NCI-H1694 treated with DMSO at 0.1 percent for 48 hours (cell line): ENCODE measurements around the gene SPAM1.
A peak's percentile ranks its signal among the peaks of the same experiment; 100 is the strongest.
"Not testable (repeated sequence)": the region's sequence is repeated elsewhere in the genome, so short reads cannot be mapped to it uniquely, and the experiment has no call there.

Experiments used
- DNase-seq: peaks from one replicate; lab custom pipeline; 2025; lab: John Stamatoyannopoulos, UW

The SPAM1 gene

GRCh38 chr7:123958186-123958703 is 33.2 kb downstream of the SPAM1 start:
- no peak for DNase-seq

GRCh38 chr7:123961771-123962170 is 36.7 kb downstream of the SPAM1 start:
- no peak for DNase-seq

GRCh38 chr7:123966936-123967335 is 41.9 kb downstream of the SPAM1 start:
- peak; percentile 20 for DNase-seq

- DNase-seq: no peak
These were observed 47.0 kb downstream of the SPAM1 start for GRCh38 chr7:123972045-123972444.

GRCh38 chr7:123972831-123973230 is 47.8 kb downstream of the SPAM1 start:
- DNase-seq: no peak

GRCh38 chr7:123974326-123974908 is 49.4 kb downstream of the SPAM1 start:
- DNase-seq: no peak

GRCh38 chr7:123975084-123975483 is 50.0 kb downstream of the SPAM1 start:
- no peak for DNase-seq

- DNase-seq: no peak
These were observed 52.0 kb downstream of the SPAM1 start for GRCh38 chr7:123977081-123977480.

GRCh38 chr7:123979876-123980275 is 54.8 kb downstream of the SPAM1 start:
- no peak for DNase-seq

- DNase-seq: no peak
These were observed 62.4 kb downstream of the SPAM1 start for GRCh38 chr7:123987445-123987844.

GRCh38 chr7:123992913-123993518 is 68.0 kb downstream of the SPAM1 start:
- DNase-seq: no peak

GRCh38 chr7:123993996-123994395 is 69.0 kb downstream of the SPAM1 start:
- DNase-seq: no peak

GRCh38 chr7:123994449-123994848 is 69.4 kb downstream of the SPAM1 start:
- no peak for DNase-seq

GRCh38 chr7:123995617-123996326 is 70.7 kb downstream of the SPAM1 start:
- DNase-seq: no peak

GRCh38 chr7:123996327-123996625 is 71.2 kb downstream of the SPAM1 start:
- DNase-seq: no peak

GRCh38 chr7:123998921-123999320 is 73.9 kb downstream of the SPAM1 start:
- DNase-seq: no peak

GRCh38 chr7:123999703-124000102 is 74.7 kb downstream of the SPAM1 start:
- no peak for DNase-seq

GRCh38 chr7:124008296-124008695 is 83.3 kb downstream of the SPAM1 start:
- not testable (repeated sequence) for DNase-seq

GRCh38 chr7:124009321-124009720 is 84.3 kb downstream of the SPAM1 start:
- DNase-seq: no peak
